Central memory CD4-positive, alpha-beta T cell (primary cell): ENCODE results near the gene TSPY9.
"Not testable (repeated sequence)": the region's sequence is repeated elsewhere in the genome, so short reads cannot be mapped to it uniquely, and the experiment has no call there.

Source experiments
- DNase-seq: peaks from one replicate; pipeline ENCODE4 v3.0.0; 2022
- total RNA-seq, 3 experiments: gene quantifications; one replicate each; lab custom pipeline; 2026; lab: John Stamatoyannopoulos, UW

Gene TSPY9, protein sequence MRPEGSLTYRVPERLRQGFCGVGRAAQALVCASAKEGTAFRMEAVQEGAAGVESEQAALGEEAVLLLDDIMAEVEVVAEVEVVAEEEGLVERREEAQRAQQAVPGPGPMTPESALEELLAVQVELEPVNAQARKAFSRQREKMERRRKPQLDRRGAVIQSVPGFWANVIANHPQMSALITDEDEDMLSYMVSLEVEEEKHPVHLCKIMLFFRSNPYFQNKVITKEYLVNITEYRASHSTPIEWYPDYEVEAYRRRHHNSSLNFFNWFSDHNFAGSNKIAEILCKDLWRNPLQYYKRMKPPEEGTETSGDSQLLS
- 0 reads per million in 3 experiments for total RNA-seq

- DNase-seq = not testable (repeated sequence)
Observed at GRCh38 chrY:9486967-9487366, at the start of gene TSPY9. TSPY9 (plus strand) TSS chrY:9487267; CDS start chrY:9487313, 46 bp downstream.

- not testable (repeated sequence) for DNase-seq
Observed at GRCh38 chrY:9466655-9467054, 20.4 kb upstream of the TSPY9 start, which contains the start of gene TSPY1. TSPY1 (plus strand) TSS chrY:9466955; CDS start chrY:9467001, 46 bp downstream.

- DNase-seq = not testable (repeated sequence)
Observed at GRCh38 chrY:9504396-9504795, 17.3 kb downstream of the TSPY9 start.

DNA sequence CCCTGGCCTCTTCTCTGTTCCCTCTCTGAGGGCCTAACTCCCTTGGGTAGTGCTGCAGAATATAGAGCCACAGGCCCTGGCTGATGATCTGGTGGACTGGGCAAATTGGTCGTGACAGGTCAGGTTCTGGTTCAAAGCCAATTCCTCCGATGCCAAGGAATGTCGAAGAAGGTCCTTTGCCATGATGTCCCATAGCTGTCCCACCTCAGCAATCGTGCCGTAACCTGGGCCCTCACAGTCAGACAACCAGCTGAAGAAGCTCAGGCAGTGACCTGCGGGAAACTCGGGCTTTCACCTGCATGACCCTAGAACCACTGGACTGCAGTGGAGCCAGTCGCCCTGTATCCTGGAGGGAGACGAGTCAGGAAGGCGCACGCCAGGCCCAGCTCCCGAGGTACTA, 29.2 kb downstream of the TSPY9 start:
- DNase-seq = not testable (repeated sequence)

GRCh38 chrY:9527580-9527979, 40.5 kb downstream of the TSPY9 start, which contains the start of gene TSPY10:
TSPY10 (plus strand) TSS chrY:9527880; CDS start chrY:9527926, 46 bp downstream.
- DNase-seq = not testable (repeated sequence)
